BE2C (cell line): Measurements from ENCODE around the gene MTHFD2. TPM values are rescaled to one million over a fixed set of nuclear protein-coding genes. Genes with fewer than 3 reads are reported as not detected.

ENCODE experiments used
- DNase-seq: peaks from one replicate; pipeline ENCODE4 v3.0.0-alpha.2; 2020
- H3K27me3 ChIP-seq: fragments of 250-450 bp; sonication (Bioruptor Pico); 2 replicates; pipeline ENCODE4 v1.5.1; 2020; ENCODE audit warnings: mild to moderate bottlenecking
- H3K36me3 ChIP-seq: fragments of 250-450 bp; sonication (Bioruptor Pico); 2 replicates; pipeline ENCODE4 v1.5.1; 2020; ENCODE audit warnings: mild to moderate bottlenecking
- H3K4me1 ChIP-seq: fragments of 250-450 bp; sonication (Bioruptor Pico); 2 replicates; pipeline ENCODE4 v1.5.1; 2020
- H3K4me3 ChIP-seq: 2 replicates; pipeline ENCODE4 v1.5.1; 2011; ENCODE audit warnings: low read depth, low read length
- H3K9me3 ChIP-seq: fragments of 250-450 bp; sonication (Bioruptor Pico); 2 replicates; pipeline ENCODE4 v1.5.1; 2020
- polyA plus RNA-seq: library from polyadenylated mRNA; unstranded; fragments of >200 nt; gene quantifications from one replicate; pipeline ENCODE4 v1.2.1, GENCODE V29; 2012; ENCODE audit warnings: low read depth, missing spikeins; ENCODE audit not compliant: insufficient read length, insufficient read depth
- TF ChIP-seq, protein P1 (sequence below): IDR thresholded peaks from 2 replicates; pipeline ENCODE4 v1.5.1; 2012; ENCODE audit warnings: mild to moderate bottlenecking, low read depth, low read length

The MTHFD2 gene
- polyA plus RNA-seq, result 155 TPM

DNA sequence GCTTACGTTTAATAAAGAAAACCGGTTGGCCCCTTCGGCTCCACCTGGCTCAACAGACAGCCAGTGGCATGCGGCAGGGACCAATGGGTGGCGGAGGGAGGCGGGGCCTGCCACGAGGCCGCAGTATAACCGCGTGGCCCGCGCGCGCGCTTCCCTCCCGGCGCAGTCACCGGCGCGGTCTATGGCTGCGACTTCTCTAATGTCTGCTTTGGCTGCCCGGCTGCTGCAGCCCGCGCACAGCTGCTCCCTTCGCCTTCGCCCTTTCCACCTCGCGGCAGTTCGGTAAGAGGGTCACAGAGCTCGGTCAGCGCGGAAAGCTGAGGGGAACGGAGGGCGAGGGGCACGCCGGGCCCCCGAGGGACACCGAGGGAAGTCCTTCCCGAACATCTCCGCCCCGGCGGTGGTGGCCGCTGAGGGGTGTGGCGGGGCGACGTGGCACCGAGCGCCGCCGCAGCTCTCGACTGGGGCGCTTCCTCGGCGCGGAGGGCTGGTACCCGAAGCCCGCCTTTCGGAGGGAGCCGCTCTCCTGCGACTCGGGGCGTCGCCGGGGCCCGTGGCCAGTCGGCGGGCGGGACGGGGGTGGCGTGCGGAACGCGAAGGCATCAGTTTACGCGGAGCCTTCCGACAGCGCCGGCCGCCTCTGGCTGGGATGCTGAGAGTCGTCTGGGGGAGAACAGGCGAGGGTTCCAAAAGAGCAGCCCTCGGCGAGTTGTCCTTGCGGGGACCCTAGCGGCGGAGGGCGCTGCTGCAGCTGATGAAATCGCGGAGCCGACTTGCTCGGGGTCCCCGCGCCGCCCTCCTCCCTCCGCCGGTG lies at the start of gene MTHFD2:
Gene MTHFD2 (plus strand): TSS at position 155 of the 814 bp plus-strand sequence. CDS start 27 bp downstream, at position 182.
- Histone ChIP-seq H3K27me3 (no peaks in the 10 kb centered on the region), H3K9me3 (no peaks in the 10 kb centered on the region), H3K4me1 (no peaks in the 10 kb centered on the region), H3K4me3 (peak within 1 kb of the TSS; percentile 87), H3K36me3 (peaks cover 4% of the 10 kb centered on the region; the same call in 1 of the 2 replicates)
- TF ChIP-seq, protein P1, sequence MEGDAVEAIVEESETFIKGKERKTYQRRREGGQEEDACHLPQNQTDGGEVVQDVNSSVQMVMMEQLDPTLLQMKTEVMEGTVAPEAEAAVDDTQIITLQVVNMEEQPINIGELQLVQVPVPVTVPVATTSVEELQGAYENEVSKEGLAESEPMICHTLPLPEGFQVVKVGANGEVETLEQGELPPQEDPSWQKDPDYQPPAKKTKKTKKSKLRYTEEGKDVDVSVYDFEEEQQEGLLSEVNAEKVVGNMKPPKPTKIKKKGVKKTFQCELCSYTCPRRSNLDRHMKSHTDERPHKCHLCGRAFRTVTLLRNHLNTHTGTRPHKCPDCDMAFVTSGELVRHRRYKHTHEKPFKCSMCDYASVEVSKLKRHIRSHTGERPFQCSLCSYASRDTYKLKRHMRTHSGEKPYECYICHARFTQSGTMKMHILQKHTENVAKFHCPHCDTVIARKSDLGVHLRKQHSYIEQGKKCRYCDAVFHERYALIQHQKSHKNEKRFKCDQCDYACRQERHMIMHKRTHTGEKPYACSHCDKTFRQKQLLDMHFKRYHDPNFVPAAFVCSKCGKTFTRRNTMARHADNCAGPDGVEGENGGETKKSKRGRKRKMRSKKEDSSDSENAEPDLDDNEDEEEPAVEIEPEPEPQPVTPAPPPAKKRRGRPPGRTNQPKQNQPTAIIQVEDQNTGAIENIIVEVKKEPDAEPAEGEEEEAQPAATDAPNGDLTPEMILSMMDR, result peak; percentile 60
- peak; percentile 90 for DNase-seq

DNA sequence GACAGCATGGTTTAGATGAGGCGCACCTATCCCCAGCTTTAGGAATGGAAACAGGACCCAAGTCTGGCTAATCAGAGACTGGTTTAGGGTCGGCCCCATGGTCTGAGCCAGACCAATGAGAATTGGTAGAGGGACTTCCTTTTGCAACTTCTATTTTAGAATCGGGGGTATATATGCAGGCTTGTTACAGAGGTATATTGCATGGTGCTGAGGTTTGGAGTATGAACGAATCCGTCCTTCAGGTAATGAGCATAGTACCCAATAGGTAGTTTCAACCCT lies 49.2 kb upstream of the MTHFD2 start:
- H3K36me3 ChIP-seq, result no peaks in the 10 kb centered on the region
- TF ChIP-seq, protein P1, result no peak
- no peaks in the 10 kb centered on the region for H3K9me3 ChIP-seq
- no peak for DNase-seq
- no peaks in the 10 kb centered on the region for H3K27me3 ChIP-seq
- H3K4me3 ChIP-seq, result peak overlapping the region; percentile 84
- no peaks in the 10 kb centered on the region for H3K4me1 ChIP-seq

DNA sequence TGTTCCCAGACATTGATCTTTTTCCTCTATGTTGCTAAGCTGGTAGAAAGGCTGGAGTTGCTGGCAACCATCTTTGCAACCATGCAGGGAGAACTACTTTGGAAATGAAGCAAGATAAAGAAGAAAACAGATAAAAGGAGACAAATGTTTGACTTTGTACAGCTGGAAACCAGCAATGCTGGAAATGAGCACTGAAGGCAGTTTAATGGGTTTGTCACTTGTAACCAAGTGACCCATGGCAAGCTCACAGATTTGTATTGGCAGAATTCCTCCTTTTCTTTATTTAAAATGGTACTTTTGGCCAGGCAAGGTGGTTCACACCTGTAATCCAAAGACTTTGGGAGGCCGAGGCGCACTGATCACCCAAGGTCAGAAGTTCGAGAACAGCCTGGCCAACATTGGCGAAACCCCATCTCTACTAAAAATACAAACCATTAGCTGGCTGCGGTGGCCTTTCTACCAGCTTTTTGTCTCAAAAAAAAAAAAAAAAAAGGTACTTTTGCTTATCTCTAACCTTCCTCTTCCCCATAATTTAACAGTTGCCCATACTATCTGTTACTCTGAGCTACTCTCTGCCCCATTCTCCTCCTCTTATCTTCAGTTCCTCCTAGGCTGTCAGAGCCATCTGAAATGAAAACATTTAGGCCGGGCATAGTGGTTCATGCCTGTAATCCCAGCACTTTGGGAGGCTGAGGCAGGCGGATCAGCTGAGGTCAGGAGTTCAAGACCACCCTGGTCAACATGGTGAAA lies 48.7 kb upstream of the MTHFD2 start:
- no peak for DNase-seq
- H3K27me3 ChIP-seq, result no peaks in the 10 kb centered on the region
- TF ChIP-seq, protein P1, result no peak
- no peaks in the 10 kb centered on the region for H3K36me3 ChIP-seq
- H3K4me3 ChIP-seq, result no peak overlapping the region
- H3K4me1 ChIP-seq, result no peaks in the 10 kb centered on the region
- H3K9me3 ChIP-seq, result no peaks in the 10 kb centered on the region

DNA sequence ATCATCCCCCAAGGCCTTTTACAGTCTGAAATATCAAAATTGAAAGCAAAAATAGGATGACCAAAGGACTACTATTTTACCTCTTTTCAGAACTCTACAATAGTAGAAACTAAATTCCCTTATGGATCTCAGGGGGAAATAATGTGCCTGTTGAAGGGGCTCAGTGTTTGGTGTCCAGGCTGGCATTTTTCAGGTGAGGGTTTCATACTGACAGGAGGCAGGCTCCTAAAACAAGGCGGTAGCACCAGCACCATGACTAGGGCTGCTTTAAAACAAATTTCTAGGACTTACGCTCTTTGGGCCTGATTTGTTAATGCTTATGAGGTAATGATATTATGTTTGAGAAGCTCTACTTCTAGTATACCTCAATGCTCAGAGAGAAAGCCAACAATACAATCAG lies 45.5 kb upstream of the MTHFD2 start:
- Histone ChIP-seq H3K4me1 (no peaks in the 10 kb centered on the region), H3K36me3 (no peaks in the 10 kb centered on the region; the same call in none of the 2 replicates), H3K4me3 (no peak overlapping the region), H3K9me3 (no peaks in the 10 kb centered on the region), H3K27me3 (no peaks in the 10 kb centered on the region)
- TF ChIP-seq, protein P1, result no peak
- DNase-seq, result no peak

DNA sequence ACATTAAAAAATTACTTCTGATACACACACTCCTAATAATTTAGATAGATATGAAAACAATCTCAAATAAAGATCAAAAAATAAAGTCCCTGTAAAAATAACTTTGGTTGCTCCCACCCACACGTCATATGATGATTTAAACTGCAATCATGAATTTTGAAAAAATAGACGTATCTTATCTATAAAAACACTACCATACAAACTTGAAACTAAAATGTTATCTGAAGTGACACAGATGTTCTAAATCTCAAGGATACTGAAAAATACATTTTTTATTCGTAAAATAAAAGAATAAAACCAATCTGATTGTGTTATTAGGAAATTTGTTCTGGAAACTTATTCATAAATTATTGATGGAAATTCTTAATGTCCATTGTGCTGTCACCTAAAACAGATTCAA lies 42.6 kb upstream of the MTHFD2 start:
- H3K9me3 ChIP-seq, result no peaks in the 10 kb centered on the region
- no peaks in the 10 kb centered on the region for H3K27me3 ChIP-seq
- H3K4me1 ChIP-seq, result no peaks in the 10 kb centered on the region
- DNase-seq, result no peak
- TF ChIP-seq, protein P1, result no peak
- H3K4me3 ChIP-seq, result no peak overlapping the region
- H3K36me3 ChIP-seq, result no peaks in the 10 kb centered on the region; the same call in none of the 2 replicates

DNA sequence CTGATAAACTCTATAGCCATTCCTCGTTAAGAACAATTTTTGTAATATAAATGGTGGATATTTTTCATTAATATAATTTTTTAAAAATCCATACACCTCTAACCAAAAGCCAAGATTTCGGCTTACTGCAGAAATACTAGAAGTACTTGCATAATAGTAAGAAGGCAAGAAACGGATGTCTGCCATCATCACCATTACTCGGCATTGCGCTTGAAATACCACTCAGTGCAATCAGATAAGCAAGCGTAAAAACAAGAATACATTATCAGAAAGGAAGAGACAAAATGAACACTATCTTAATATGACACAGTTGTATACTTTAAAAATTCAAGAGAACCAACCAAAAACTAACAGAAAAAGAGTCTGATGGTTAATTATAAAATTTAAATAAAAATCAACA lies 35.5 kb upstream of the MTHFD2 start:
- peaks cover 4% of the 10 kb centered on the region for H3K36me3 ChIP-seq
- no peak for DNase-seq

More for the DNA sequence above, 35.5 kb upstream of the MTHFD2 start:
- Histone ChIP-seq H3K4me3 (no peak overlapping the region), H3K9me3 (no peaks in the 10 kb centered on the region), H3K27me3 (no peaks in the 10 kb centered on the region), H3K4me1 (no peaks in the 10 kb centered on the region)
- TF ChIP-seq, protein P1, result no peak
